OCI-LY3 (cell line): ENCODE results near the gene CXCL10.

Experiments
- H2AFZ ChIP-seq: fragments of 200-600, 300-600 bp; shearing (Covaris generic); 2 replicates; pipeline ENCODE4 v1.6.0; 2014; ENCODE audit warnings: antibody characterized with exemption, low read depth, low read length
- H3K27ac ChIP-seq: fragments of 200-600, 300-600 bp; sonication (generic); 2 replicates; pipeline ENCODE4 v1.5.1; 2014; ENCODE audit warnings: mild to moderate bottlenecking, low read length, moderate library complexity, mixed read lengths
- H3K27me3 ChIP-seq: fragments of 200-600, 300-600 bp; sonication (generic); 2 replicates; pipeline ENCODE4 v1.6.1; 2014; ENCODE audit warnings: low read depth, low read length, mixed read lengths
- H3K36me3 ChIP-seq: fragments of 200-600, 300-600 bp; sonication (generic); replicated peaks from 2 replicates; pipeline ENCODE3; 2014; ENCODE audit warnings: low read depth, low read length, mixed read lengths
- H3K4me1 ChIP-seq: fragments of 300-600, 200-600 bp; sonication (generic); 2 replicates; pipeline ENCODE4 v1.6.1; 2014; ENCODE audit warnings: low read length, mixed read lengths
- H3K4me2 ChIP-seq: fragments of 200-600, 300-600 bp; sonication (generic); 2 replicates; pipeline ENCODE4 v1.6.1; 2014; ENCODE audit warnings: low read length, mixed read lengths
- H3K4me3 ChIP-seq: fragments of 300-600, 200-600 bp; sonication (generic); 2 replicates; pipeline ENCODE4 v1.5.1; 2014; ENCODE audit warnings: antibody characterized with exemption, mild to moderate bottlenecking, low read length, moderate library complexity
- H3K79me2 ChIP-seq: fragments of 300-600, 200-600 bp; shearing (Covaris generic); 2 replicates; pipeline ENCODE4 v1.6.1; 2014; ENCODE audit warnings: mild to moderate bottlenecking, low read length, mixed read lengths
- H3K9ac ChIP-seq: fragments of 300-600, 200-600 bp; shearing (Covaris generic); 2 replicates; pipeline ENCODE4 v1.6.0; 2014; ENCODE audit warnings: mild to moderate bottlenecking, low read length, moderate library complexity
- H3K9me3 ChIP-seq: fragments of 200-600, 300-600 bp; shearing (Covaris generic); 2 replicates; pipeline ENCODE4 v1.6.1; 2014; ENCODE audit warnings: low read length, mixed read lengths; ENCODE audit not compliant: insufficient read depth
- H4K20me1 ChIP-seq: fragments of 200-600, 300-600 bp; sonication (generic); 2 replicates; pipeline ENCODE4 v1.6.1; 2016; ENCODE audit warnings: low read length, mixed read lengths; ENCODE audit not compliant: insufficient read depth
- CTCF ChIP-seq: fragments of 200-600, 300-600 bp; sonication (generic); IDR thresholded peaks from 2 replicates; pipeline ENCODE4 v1.5.1; 2014; ENCODE audit warnings: antibody characterized with exemption, low read length, low read depth
- EZH2phosphoT487 ChIP-seq: fragments of 200-600 bp; shearing (Covaris generic); IDR thresholded peaks from 2 replicates; pipeline ENCODE4 v1.6.1; 2018; ENCODE audit warnings: antibody characterized with exemption, mixed run types, low read depth

The CXCL10 gene

DNA sequence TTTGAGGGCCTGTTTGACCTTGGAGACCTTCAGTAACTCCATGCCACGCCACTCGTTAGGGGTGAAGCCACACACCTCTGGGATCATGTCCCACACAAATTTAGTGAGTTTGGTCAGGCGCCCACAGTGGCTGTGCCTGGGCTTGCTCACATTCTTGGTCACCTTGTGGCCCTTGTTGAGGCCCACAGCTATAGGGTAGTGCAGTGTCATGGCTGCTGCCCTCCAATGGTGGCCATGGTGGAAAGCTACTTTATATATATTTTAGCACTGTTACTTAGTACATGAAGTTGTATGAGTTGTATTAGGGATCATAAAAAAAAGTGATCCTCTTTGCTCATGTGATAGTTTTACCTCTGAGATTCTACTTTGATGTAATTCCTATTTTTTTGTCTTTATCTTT is 13.6 kb upstream of the CXCL10 start:
- Histone ChIP-seq H3K4me1 (peaks cover 42% of the 10 kb centered on the region), H3K36me3 (peaks cover 3% of the 10 kb centered on the region), H3K4me2 (no peak overlapping the region), H3K9me3 (no peaks in the 10 kb centered on the region), H2AFZ (no peak overlapping the region), H3K4me3 (no peak overlapping the region), H3K9ac (no peak overlapping the region), H3K79me2 (no peaks in the 10 kb centered on the region), H4K20me1 (no peaks in the 10 kb centered on the region), H3K27ac (no peak overlapping the region), H3K27me3 (no peaks in the 10 kb centered on the region)
- TF ChIP-seq EZH2phosphoT487 (no peak), CTCF (peak; percentile 15; the same call in 1 of the 2 replicates)

DNA sequence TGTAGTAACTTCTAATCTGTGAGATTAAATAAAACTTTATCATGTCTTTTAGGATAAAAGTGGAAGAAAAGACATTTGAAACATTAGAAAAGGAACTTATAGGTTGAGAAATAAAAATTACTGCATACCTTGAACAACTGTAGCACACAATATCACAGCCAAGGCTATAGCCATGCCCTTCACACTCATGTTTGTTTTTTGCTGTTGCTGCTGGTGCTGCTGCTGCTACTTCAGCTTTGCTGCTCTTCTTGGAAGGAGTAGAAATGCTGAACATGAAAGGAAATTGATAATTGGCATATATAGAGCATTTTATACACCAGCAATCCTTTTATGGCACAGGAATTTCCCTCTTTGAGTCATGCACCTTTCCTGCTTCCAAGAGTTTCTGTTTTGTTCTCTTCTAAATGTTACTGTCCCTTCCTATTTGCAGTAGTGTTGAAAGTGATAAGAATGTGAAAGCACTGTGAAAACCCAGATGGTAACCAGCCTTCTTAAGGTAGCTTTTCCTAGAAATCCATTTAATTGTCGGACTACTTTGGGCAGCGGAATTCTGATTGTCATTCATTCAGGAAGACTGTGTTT is 12.6 kb upstream of the CXCL10 start, which contains the start of gene CXCL11:
Gene CXCL11 (minus strand): TSS at position 272 of the 582 bp plus-strand sequence. CDS start 83 bp downstream, at position 189.
- peak within 1 kb of the TSS; percentile 88 for H2AFZ ChIP-seq
- H3K4me2 ChIP-seq: peak within 1 kb of the TSS; percentile 27
- no peaks in the 10 kb centered on the region for H3K36me3 ChIP-seq
- peaks cover 33% of the 10 kb centered on the region for H3K4me1 ChIP-seq
- peak within 1 kb of the TSS; percentile 43 for H3K27ac ChIP-seq
- H4K20me1 ChIP-seq: no peaks in the 10 kb centered on the region
- no peaks in the 10 kb centered on the region for H3K79me2 ChIP-seq
- no peak within 1 kb of the TSS for H3K4me3 ChIP-seq
- peak within 1 kb of the TSS; percentile 32; the same call in 1 of the 2 replicates for H3K9ac ChIP-seq
- H3K27me3 ChIP-seq: no peaks in the 10 kb centered on the region
- no peaks in the 10 kb centered on the region for H3K9me3 ChIP-seq
- TF ChIP-seq CTCF (no peak), EZH2phosphoT487 (no peak)

- Histone ChIP-seq H3K79me2 (no peaks in the 10 kb centered on the region), H3K36me3 (no peaks in the 10 kb centered on the region), H3K4me1 (peaks cover 28% of the 10 kb centered on the region), H2AFZ (peak overlapping the region; percentile 88), H4K20me1 (no peaks in the 10 kb centered on the region), H3K4me3 (no peak overlapping the region), H3K27me3 (no peaks in the 10 kb centered on the region), H3K9me3 (no peaks in the 10 kb centered on the region), H3K27ac (peak overlapping the region; percentile 43), H3K9ac (peak overlapping the region; percentile 32; the same call in 1 of the 2 replicates), H3K4me2 (peak overlapping the region; percentile 27)
- no peak for TF ChIP-seq CTCF
Measured at GRCh38 chr4:76035141-76035540, 11.8 kb upstream of the CXCL10 start.

DNA sequence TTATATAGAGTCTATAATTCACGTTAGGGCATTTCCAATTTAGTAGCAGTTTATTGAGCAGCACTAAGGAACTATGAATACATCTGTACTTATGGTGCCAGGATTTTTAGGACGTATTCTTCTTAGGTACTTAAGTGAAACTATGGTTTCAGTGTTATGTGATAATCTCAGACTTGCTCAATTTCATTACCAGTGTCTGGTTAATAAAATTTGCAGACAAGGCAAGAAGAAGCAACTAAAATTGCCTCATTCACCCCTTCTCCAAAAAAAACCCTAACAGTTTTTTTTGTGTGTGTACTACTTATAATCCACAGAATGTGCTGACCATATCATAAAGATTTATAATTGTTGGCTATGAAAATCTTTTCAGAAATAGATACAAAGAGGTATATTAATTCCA is 6.0 kb upstream of the CXCL10 start:
- H3K79me2 ChIP-seq: no peaks in the 10 kb centered on the region
- H3K9me3 ChIP-seq: no peaks in the 10 kb centered on the region
- H3K27ac ChIP-seq: no peak overlapping the region
- TF ChIP-seq EZH2phosphoT487 (no peak), CTCF (no peak)
- peak overlapping the region; percentile 79 for H3K4me2 ChIP-seq
- H3K9ac ChIP-seq: peak overlapping the region; percentile 63
- no peaks in the 10 kb centered on the region for H3K36me3 ChIP-seq
- no peaks in the 10 kb centered on the region for H3K27me3 ChIP-seq
- no peaks in the 10 kb centered on the region for H4K20me1 ChIP-seq
- peaks cover 35% of the 10 kb centered on the region for H3K4me1 ChIP-seq
- H2AFZ ChIP-seq: 0 out of 2 replicates have a peak overlapping the region, but pooled peaks have one; percentile 13
- H3K4me3 ChIP-seq: no peak overlapping the region
